Measurements from ENCODE around the gene TBC1D24. TPM values are rescaled to one million over a fixed set of nuclear protein-coding genes. Genes with fewer than 3 reads are reported as not detected.
A peak's percentile ranks its signal among the peaks of the same experiment; 100 is the strongest.

Gene TBC1D24
- total RNA-seq, 4 donors from 2014 or later, result 8.7 to 14.8 (median 9.9) TPM

DNA sequence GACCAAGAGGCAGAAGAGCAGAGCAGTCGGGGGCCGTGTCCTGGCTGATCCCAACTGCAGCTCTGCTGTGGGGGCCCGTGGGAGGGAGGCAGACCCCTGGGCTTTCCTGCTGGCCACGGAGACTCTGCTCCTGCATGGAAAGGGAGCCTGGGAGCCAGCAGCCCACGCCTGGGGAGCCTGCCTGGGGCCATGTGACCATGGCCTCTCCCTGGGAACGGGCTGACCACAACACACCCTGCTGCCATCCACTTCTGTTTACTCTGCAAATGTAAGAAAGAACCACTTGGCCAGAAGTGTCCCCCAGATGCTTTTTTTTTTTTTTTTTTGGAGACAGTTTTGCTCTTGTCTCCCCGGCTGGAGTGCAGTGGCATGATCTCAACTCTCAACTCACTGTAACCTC is 17.0 kb upstream of the TBC1D24 start:
- intact Hi-C loops (cut with DNase I; ENCODE audit: low total_unique reads) (no loop called here), in situ Hi-C loops (cut with MboI; ENCODE audit: low sequenced_read_pairs in 4 of 4) (no loop called here)
- no peak for ATAC-seq
- no peaks in the 10 kb centered on the region for H3K9me3 ChIP-seq
- no peak for DNase-seq
- no peaks in the 10 kb centered on the region for H3K27me3 ChIP-seq
- H3K4me3 ChIP-seq, result no peak overlapping the region
- peaks cover 4 to 13% of the 10 kb centered on the region in 2 donors for H3K4me1 ChIP-seq
- no peaks in the 10 kb centered on the region for H3K36me3 ChIP-seq
- no peak overlapping the region for H3K27ac ChIP-seq
- TF ChIP-seq, protein P1, sequence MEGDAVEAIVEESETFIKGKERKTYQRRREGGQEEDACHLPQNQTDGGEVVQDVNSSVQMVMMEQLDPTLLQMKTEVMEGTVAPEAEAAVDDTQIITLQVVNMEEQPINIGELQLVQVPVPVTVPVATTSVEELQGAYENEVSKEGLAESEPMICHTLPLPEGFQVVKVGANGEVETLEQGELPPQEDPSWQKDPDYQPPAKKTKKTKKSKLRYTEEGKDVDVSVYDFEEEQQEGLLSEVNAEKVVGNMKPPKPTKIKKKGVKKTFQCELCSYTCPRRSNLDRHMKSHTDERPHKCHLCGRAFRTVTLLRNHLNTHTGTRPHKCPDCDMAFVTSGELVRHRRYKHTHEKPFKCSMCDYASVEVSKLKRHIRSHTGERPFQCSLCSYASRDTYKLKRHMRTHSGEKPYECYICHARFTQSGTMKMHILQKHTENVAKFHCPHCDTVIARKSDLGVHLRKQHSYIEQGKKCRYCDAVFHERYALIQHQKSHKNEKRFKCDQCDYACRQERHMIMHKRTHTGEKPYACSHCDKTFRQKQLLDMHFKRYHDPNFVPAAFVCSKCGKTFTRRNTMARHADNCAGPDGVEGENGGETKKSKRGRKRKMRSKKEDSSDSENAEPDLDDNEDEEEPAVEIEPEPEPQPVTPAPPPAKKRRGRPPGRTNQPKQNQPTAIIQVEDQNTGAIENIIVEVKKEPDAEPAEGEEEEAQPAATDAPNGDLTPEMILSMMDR (IDR thresholded peaks at IDR 0.05 in 4 of 5, conservative IDR thresholded peaks at IDR 0.05 in 1 of 5), result no peak
- TF ChIP-seq POLR2A (IDR thresholded peaks at IDR 0.05), result no peak

DNA sequence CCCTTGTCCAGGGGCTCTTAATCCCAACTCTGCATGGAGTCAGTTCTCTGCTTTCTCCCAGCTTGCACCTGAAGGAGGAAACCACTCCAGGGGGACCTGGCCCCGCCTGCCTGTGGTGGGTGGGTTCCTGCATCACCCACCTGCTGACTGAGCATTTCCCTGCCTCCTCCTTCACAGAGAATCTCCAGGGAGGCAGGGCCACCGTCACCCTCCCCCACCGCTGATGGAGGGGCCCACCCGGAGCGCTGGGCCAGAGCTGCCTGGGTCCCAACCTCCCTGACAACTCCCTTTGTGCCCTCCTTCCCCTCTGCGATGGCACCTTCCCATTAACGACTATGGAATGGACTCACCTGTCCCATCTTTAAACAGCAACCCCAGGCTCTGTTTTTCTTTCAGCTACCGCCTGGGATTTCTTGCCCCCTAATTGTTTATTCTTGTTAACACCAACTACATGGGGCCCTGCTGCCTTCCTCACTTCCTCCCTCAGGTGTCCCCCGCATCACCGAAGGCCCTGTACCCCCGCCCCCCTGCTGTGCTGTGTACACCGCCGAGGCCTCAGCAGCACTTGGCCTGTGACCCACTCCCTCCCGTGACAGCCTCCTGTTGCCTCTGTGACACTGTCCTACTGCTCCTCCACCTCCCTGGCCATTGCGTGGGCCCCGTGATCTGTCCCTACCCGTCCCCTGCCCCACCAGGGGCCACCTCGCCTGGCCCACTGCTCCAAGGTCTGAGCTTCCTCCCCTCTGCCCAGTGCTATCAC is 15.9 kb upstream of the TBC1D24 start:
- in situ Hi-C loops (cut with MboI; ENCODE audit: low sequenced_read_pairs in 4 of 4), result no loop called here
- no peak for DNase-seq
- H3K9me3 ChIP-seq, result no peaks in the 10 kb centered on the region
- TF ChIP-seq POLR2A (IDR thresholded peaks at IDR 0.05), result no peak
- TF ChIP-seq, protein P1 (IDR thresholded peaks at IDR 0.05 in 4 of 5, conservative IDR thresholded peaks at IDR 0.05 in 1 of 5), result no peak
- ATAC-seq, result no peak
- H3K36me3 ChIP-seq, result no peaks in the 10 kb centered on the region
- intact Hi-C loops (cut with DNase I; ENCODE audit: low total_unique reads), result no loop called here
- peak overlapping the region; percentile 53 to 73 (median 68) for H3K27ac ChIP-seq
- H3K4me1 ChIP-seq, result peaks cover 4 to 13% of the 10 kb centered on the region in 2 donors
- H3K4me3 ChIP-seq, result peak overlapping the region; percentile 56 to 64 (median 60)
- no peaks in the 10 kb centered on the region for H3K27me3 ChIP-seq

DNA sequence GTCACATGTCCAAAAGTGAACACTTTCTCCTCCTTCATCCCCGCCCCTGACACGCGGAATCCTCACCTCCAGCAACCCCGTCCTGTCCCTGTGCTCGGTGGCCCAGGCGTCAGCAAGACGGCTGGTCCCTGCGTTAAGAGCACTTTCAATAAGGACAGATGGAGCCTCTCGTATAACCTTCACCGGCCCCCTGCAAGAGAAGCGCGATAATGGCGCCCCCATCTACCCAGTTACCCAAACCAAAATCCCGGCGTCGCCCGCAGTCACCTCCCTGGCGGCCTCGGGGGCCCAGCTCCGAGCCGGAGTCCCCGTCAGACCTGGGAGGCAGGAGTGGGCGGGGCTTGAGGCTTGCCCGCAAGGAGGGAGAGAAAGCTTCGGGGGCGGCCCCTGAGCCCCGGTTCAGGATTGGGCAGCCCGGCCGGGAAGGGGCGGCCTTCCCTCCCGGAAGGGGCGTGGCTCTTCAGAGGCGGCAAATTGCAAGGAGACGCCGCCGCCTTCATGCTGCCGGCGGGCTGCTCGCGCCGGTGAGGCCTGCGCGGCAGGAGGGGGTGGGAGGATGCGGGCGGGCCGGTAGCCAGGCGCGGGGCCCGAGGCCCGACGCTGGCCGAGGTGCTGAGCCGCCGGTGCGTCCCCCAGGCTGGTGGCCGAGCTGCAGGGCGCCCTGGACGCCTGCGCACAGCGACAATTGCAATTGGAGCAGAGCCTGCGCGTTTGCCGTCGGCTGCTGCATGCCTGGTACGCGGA is 15.1 kb upstream of the TBC1D24 start, which contains the start of gene TEDC2:
Gene TEDC2 (plus strand): TSS at position 463 of the 744 bp plus-strand sequence. CDS start 36 bp downstream, at position 499.
- Histone ChIP-seq H3K36me3 (no peaks in the 10 kb centered on the region), H3K9me3 (no peaks in the 10 kb centered on the region), H3K4me3 (peak within 1 kb of the TSS; percentile 56 to 64 (median 60)), H3K27me3 (no peaks in the 10 kb centered on the region), H3K27ac (peak within 1 kb of the TSS; percentile 53 to 73 (median 68)), H3K4me1 (peaks cover 4 to 13% of the 10 kb centered on the region in 2 donors)
- intact Hi-C loops (cut with DNase I; ENCODE audit: low total_unique reads), result loop anchor here (2.0 to 5.0 kb wide), 2 partner anchors 31 to 37 kb away; partner anchors contain the start of gene CCNF
- ATAC-seq (peak; percentile 96 to 97), DNase-seq (peak; percentile 90 to 95)
- no peak for TF ChIP-seq POLR2A (IDR thresholded peaks at IDR 0.05)
- TF ChIP-seq, protein P1 (IDR thresholded peaks at IDR 0.05 in 4 of 5, conservative IDR thresholded peaks at IDR 0.05 in 1 of 5), result no peak
- in situ Hi-C loops (cut with MboI; ENCODE audit: low sequenced_read_pairs in 4 of 4), result no loop called here

DNA sequence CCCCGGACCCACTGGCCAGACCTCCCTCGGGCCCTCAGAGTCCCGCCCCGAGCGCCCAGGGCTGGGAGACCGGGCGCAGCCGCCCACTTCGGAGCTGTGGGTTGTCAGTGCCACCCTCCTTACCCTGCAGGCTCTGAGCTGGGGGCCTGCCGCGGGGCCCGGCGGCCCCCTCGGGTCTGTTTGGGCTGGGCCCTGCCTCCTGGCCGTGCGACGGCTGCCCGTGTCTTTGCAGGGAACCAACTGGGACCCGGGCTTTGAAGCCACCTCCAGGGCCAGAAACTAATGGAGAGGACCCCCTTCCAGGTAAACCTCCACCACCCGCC is 14.6 kb upstream of the TBC1D24 start:
- intact Hi-C loops (cut with DNase I; ENCODE audit: low total_unique reads), result loop anchor here (2.0 to 5.0 kb wide), 2 partner anchors 32 to 37 kb away; partner anchors contain the start of gene CCNF
- H3K27ac ChIP-seq, result no peak overlapping the region
- H3K36me3 ChIP-seq, result no peaks in the 10 kb centered on the region

More for the DNA sequence above, 14.6 kb upstream of the TBC1D24 start:
- Histone ChIP-seq H3K4me3 (peak overlapping the region; percentile 56 to 64 (median 60)), H3K9me3 (no peaks in the 10 kb centered on the region), H3K4me1 (peaks cover 4 to 13% of the 10 kb centered on the region in 2 donors), H3K27me3 (no peaks in the 10 kb centered on the region)
- in situ Hi-C loops (cut with MboI; ENCODE audit: low sequenced_read_pairs in 4 of 4), result no loop called here
- TF ChIP-seq, protein P1 (IDR thresholded peaks at IDR 0.05 in 4 of 5, conservative IDR thresholded peaks at IDR 0.05 in 1 of 5), result no peak
- TF ChIP-seq POLR2A (IDR thresholded peaks at IDR 0.05), result no peak
- ATAC-seq, result no peak
- DNase-seq, result no peak
